Ammon's horn (tissue), 1 donor: Measurements from ENCODE around the gene GPER1.
A peak's percentile ranks its signal among the peaks of the same experiment; 100 is the strongest.

Source experiments
- DNase-seq: peaks from one replicate; pipeline ENCODE4 v3.0.0-alpha.2; 2016; ENCODE audit warnings: low spot score

GPER1 gene

DNA sequence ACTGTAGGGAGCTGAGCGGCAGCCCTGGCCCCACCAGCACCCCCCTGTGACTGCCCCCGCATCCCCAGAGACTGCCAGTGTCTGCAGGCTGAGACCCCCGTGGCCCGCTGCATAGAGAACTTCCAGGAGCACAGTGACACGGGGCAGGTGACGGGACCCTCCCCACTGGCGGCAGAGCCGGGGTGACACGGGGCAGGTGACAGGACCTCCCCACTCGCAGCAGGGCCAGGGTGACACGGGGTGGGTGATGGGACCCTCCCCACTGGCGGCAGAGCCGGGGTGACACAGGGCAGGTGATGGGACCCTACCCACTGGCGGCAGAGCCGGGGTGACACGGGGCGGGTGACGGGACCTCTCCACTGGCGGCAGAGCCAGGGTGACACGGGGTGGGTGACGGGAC is 2.3 kb downstream of the GPER1 start:
- no peak for DNase-seq

DNA sequence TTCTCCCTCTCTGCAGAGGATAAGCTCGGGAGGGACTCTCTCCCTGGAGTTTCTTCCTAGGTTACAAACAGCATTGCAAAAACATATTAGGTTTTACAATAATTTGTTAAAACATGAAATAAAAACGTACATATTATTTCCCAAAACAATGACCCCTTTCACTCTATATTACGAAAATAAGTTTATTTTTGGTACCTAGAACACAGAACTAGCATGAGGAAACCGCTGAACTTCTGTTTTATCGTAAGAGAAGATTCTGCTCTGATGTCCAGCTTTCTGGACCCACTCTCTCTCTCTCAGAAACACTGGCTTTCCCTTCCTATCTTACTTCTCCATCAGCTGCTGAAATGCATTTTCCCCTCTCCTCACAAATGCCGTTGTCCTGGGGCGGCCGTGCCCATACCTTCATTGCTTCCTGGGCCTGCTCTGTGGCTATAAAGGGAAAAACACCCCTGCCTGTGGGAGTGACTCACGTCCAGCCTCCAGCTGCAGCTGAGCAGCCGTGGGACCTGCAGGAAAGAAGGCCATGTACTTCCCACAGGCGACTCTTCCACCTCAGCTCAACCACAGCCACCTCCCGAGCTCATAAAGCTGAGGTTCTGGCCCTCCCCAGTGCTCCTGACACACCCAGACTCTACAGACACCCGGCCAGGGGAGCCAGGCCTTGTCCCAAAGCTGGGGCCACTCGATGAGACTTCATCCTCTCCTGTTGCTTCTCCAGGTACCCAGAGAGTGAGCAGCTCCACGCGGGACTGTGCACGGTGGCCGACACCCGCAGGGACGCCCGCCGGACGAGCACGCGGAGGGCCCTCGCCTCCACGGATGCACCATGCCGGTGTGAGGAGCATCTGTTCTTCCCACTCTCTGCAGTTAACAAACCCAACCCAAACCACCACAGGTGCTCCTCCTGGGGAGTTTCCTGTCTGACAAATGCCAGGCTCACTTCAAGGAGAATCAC is 3.1 kb downstream of the GPER1 start:
- DNase-seq, result no peak

DNA sequence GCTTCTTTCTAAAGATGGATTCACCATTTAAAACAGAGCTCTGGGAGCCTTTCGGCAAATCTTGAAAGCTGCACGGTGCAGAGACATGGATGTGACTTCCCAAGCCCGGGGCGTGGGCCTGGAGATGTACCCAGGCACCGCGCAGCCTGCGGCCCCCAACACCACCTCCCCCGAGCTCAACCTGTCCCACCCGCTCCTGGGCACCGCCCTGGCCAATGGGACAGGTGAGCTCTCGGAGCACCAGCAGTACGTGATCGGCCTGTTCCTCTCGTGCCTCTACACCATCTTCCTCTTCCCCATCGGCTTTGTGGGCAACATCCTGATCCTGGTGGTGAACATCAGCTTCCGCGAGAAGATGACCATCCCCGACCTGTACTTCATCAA is 3.7 kb downstream of the GPER1 start:
- no peak for DNase-seq

DNA sequence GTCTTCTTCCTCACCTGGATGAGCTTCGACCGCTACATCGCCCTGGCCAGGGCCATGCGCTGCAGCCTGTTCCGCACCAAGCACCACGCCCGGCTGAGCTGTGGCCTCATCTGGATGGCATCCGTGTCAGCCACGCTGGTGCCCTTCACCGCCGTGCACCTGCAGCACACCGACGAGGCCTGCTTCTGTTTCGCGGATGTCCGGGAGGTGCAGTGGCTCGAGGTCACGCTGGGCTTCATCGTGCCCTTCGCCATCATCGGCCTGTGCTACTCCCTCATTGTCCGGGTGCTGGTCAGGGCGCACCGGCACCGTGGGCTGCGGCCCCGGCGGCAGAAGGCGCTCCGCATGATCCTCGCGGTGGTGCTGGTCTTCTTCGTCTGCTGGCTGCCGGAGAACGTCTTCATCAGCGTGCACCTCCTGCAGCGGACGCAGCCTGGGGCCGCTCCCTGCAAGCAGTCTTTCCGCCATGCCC is 4.3 kb downstream of the GPER1 start:
- no peak for DNase-seq

DNA sequence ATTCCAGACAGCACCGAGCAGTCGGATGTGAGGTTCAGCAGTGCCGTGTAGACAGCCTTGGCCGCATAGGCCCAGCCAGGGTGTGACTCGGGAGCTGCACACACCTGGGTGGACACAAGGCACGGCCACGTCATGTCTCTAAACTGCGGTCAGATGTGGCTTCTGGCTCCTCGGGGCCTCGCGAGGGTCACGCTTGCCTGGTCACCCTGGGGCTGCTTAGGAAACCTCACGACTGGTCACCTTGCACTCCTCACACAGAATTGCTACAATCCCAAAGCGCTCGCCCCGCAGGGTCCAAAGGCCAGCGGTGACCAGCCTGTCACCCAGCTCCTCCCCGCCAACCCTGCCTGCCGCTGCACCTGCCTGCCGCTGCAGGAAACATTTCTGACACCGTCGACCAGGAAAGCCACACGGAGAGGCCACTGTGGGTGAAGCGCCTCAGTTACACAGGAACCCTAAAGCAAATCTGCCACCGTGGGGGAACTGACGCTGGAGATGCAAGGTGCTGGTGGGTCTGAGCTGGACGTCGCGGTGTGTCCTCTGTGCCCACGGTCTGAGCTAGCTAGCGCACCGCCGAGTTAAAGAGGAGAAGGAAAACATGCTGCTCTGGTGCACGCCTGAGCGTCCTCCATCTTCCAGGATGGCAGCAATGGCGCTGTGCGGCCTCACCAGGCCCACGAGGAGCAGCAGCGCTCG is 5.0 kb downstream of the GPER1 start:
- no peak for DNase-seq

DNA sequence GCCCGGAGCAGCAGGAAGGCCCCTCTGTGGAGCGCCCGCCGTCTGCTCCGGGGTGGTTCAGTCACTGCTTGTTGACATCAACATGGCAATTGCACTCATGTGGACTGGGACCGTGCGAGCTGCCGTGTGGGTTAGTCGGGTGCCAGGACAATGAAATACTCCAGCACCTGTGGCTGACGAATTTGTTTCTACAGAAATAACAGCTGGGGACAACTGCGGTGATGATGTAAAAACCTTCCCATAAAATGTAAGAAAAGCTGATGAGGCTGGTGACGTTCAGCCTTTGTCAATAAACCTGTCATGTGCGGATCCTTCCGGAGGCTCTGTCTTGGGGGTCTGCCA is 5.6 kb downstream of the GPER1 start:
- DNase-seq, result no peak

DNA sequence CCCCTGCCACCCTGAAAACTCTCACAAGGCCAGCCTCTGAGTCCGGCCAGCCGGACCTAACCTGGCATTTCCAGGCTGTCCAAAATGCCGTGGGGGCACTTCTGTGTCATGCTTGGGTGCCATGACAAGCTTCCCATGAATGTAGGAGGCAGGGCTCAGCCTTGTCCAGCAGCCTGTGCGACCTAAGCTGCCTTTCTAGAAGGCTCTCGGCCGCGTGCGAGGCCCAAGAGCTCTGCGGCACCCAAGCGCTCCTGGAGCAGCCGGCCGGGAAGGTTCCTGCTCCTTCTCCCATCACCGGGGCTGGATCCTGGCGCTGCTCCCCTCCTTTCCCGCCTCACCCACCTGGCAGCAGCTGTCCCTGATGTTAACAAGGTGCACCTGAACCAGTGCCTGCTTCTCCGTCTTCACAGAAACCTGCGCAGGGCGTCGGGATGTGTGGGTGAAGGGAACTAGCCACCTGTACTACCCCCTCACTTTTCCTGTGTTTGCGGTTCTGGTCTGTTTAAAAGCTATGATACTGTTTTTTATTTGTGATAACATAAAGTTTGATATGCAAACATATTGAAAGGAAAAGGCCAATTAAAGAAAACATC is 6.1 kb downstream of the GPER1 start:
- DNase-seq, result no peak

DNA sequence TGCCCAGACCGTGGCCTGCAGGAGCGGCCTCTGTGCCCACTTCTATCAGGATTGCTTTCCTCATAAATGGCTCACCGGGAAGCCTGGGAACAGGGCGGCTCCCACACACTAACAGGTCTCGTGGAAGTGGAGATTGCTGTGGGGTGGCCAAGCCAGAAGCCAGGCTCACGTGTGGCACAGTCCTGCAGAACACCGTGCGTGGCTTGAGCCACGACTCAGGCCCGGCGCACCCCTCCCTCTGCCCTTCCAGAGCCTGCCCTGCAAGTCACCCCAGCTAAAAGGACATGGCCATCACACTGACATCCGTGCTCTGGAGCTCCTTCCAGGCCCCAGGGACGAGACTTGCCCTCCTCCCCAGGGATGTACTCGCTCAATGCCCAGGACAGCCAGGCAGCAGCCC is 7.0 kb downstream of the GPER1 start:
- no peak for DNase-seq

DNA sequence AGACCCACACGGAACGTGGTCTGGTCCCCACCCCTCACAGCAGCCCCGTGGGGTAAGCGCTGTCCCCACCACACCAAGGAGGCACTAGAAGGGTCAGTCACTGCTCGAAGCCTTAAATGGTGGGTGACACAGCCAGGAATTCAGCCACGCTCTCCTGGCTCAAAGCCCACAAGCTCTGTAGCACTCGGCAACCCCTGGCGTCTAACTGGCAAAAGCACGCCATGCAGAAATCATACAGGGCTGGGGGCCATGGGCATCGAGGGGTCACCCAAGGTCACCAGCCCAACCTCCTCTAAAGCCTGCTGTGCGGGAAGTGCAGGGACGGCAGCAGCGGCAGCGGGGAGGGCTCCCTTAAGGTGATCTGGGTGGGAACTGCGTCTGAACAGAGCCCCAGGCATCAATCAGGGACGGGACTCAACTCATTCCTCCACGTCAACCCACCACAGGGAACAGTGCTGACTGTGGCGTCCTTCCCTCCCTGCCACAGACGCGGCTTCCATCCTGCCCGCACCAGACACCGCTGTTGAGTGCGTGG is 7.8 kb downstream of the GPER1 start:
- DNase-seq, result no peak

DNA sequence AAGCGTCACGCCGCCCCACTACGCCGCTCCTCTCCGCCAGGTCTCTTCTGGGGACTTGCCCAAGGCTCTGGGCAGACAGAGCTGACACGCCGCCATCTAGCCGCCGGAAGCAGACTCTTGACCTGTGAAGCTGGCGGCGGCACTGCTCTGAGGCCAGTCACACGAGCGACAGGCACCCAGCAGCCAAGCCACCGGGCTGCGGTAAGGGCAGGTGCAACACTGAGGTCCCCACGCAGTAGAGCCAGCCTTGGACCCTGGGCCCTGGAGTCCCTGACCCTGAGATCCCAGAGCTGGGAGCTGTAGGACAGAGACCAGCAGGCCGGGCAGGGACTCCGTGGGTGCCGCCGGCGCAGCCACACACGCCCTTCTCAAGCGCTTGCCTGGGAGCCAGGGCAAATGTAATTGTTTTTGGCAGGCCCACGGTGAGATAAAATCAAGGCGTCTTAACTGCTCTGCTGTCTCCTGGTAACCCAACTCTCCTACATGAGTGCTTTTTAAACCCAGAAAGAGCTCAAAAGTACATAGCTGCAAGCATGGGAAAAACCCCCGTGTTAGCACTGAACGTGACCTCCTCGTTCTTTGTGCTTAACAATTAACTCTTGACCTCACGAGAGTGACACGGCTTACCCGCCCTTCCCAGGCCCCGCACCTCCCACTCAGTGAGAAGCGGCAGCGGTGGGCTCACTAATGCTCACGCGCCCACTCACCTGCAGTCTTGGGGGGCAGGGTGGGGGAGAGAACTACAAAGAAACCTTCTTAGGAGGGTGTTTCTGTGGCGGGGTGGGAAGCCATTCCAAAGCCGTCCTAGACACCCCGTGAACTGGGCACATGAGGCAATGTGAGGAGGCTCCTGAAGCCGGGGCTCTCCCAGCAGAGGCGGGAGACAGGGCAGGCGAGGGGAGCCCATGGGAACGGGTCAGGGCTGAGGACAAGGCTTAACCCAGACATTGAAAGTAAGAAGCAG is 8.5 kb downstream of the GPER1 start:
- DNase-seq, result no peak

DNA sequence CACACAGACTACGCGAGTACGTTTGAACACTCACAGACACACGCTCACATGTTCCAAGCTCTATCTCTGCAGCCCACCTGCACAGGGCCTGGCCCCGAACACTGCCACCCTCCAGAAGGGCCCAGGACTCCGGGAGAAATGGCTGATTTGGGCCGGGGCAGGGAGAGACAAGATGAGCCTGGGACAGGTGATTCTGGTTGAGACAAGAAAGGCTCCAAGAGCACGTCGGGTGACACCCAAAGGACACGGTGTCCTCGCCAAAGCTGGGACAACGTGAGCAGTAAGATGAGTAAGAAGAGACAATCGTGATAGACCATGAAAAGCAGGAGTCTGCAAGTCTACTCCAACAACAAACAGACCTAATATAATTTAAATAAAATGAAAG is 9.2 kb downstream of the GPER1 start:
- no peak for DNase-seq

DNA sequence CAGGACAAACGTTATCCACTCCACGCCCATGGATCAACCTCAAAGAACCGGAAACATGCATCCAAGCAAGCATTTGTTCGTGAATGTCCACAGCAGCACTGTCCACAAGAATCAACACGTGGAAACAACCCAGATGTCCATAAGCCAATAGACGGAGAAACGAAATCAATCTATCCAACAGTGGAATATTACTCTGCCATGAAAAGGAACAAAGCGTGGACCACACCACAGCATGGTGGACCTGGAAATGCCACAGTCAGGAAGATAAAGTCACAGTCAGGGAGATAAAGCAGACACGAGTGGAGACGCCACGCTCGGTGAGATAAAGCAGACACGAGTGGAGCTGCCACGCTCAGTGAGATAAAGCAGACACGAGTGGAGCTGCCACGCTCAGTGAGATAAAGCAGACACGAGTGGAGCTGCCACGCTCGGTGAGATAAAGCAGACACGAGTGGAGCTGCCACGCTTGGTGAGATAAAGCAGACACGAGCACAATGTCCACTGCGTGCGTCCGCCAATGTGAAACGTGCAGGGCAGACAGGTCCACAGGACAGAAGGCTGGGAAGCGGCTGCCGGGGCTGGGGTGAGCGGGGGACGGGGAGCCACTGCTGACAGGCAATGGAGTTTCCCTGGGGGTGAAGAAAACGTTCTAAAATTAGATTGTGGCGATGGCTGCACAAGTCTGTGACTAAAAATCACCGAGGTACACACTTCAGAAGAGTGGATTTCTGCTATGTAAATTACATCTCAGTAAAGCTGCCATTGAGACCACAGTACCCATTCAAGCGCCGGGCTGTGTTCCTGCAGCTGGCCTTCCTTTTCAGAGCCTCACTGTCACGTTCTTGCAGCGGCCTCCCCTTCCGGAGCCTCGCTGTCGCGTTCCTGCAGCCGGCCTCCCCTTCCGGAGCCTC is 10.6 kb downstream of the GPER1 start:
- DNase-seq, result no peak

DNA sequence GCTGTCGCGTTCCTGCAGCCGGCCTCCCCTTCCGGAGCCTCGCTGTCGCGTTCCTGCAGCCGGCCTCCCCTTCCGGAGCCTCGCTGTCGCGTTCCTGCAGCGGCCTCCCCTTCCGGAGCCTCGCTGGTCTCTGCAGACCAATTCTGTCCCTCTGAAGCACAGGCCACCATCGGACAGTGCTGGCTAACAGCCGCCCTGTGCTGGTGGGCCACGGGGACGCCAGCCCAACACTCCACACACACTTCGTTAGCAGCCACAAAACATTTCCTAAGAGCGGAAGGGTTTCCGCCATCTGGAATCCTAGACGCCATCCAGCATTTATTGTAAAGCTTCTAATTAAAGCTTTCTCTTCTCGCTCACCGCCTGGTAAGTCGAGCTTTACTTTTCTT is 11.2 kb downstream of the GPER1 start:
- no peak for DNase-seq

DNA sequence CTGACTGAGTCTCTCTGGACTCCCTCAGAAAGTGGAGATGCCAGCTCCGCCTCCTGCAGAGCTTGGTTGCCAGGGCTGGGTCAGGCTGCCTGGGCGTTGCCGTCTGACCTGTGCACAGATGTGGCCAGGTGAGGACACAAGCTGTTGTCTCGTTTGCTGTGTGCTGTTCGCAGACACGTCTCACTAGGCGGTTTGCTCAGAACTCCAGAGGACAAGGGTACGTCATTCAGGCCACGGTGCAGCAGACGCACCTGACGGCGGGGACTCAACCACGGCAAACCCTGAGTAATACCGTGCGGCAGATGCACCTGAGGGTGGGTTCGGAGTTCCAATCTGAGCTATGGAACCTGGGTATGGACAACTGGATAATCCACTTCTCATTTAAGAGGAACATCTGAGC is 11.7 kb downstream of the GPER1 start:
- no peak for DNase-seq

DNA sequence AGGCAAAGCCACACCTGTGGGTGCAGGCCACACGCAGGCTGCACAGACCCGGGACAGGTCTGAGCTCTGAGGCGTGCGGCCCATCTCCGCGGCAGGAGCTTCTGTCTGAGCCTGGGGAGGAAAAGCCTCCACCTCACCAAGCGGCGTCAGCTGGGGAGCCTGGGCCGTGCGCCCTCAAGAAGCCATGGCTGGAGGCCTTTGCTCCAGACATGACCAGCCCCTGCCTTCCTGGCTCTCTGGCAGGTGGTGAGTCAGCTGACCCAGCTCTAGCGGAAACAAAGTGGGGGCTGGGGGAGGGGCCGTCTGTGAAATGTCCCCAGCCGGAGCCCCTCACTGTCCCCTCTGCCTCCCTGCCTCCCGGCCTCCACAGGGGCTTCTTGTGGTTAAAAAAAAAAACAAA is 12.5 kb downstream of the GPER1 start:
- no peak for DNase-seq

DNA sequence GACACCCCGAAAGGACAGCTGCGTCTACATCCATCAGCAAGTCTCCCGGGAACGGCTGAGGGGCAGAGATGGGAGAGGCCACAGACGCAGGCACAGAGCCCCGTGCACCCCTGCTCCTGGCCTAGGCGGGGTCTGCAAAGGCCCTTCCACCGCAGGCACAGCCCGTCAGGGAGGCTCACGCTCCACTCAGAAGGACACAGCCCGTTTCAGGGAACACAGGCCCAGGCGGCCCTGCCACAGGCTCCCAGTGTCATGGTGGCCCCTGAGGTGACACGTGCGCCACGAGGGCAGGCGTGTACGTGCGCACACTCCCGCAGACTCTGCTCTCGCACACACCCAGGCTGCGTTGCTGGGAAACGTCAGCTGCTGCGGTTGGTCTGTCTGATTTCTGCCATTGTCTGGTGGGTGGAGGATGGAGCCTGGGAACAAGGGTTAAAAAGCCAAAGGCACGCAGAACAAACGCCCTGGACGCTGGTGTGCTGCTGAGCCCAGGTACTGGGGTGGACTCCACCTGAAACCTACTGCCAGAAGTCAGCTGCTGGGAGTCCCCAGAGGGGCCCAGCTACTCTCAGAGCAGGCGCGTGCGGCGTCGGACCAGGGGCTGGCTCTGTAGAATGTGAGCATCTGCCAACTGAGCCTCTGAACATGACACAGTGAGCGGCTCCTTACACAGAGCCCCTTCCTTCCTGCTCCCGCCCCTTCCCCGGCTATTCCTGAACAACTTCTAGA is 13.1 kb downstream of the GPER1 start:
- no peak for DNase-seq

DNA sequence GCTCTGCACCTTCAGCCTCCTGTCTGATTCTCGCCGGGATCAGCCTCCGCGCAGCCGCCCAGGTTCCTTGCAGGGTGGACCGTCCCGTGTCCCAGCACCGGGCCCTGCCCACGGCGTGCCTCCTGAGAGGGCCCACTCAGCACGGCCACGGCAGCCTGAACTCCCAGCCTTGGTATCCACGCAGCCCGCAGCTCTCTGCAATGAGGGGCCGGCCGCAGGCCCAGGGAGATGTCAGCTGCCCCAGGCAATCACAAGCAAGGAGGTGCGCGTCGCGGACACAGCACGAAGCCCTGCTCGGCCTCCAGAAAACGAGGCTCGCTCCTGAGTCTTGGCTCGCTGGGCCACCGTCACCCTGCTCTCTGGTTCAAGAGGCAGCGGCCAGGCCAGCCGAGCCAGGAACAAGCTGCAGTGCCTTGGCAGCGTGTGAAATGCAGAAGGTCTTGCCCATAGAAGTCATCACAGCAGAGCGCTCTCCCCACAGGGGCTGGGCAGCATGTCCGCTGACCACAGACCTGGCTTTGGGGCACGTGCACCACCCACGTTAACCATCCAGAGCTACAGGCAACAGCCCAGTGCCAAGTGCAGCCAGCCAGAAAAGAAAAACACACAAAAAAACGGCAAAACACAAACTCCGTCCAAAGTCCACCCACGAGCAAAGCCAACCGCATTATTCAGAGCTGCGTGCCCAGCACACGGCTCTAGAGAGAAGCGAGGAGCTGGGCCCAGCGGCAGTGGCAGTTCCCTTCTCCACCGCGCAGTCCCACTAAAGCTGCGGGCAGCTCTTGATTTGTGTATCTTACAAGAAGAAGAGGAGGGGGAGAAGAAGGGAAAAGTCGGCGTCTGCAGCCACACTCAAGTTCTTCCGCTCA is 13.9 kb downstream of the GPER1 start:
- DNase-seq, result peak; percentile 35

DNA sequence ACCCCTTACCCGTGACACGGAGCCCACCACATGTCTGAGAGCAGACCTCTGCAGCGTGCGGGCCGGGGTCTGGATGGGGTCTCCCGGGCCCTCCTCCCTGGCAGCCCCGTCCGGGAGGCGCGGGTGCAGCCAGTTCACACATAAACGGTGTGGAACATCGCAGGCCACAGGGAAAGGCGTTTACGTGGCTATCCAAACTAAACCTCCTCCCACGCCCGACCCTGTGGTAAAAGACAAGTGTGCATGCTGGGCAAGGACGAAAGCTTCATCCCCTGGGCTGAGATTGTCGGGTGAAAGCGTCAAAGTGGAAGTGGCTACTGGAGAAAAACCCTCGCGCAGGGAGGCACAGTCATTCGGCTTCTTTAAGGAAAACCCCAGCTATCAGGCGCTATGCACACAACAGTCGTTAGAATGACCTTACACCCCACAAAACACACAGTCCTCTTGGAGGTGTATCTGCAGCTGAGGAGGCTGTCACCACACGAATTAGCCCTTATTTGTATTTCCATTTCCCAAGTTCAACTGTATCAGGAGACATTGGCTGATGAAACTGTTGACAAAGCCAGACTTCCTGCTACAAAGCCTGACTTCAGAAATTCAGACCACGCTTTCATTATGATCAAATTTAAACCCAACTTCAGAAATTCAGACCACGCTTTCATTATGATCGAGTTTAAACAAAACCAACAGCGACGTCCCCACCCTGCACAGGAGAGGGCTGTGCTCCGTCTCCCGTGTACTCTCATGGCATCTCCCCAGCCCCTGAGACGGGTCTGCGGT is 15.3 kb downstream of the GPER1 start:
- no peak for DNase-seq
